ENCODE measurements around the gene LIN52.

- no peak for TF ChIP-seq POLR2A (IDR thresholded peaks at IDR 0.05)
- TF ChIP-seq CTCF (IDR thresholded peaks at IDR 0.05): no peak
Observed at GRCh38 chr14:74105381-74105780, 20.6 kb downstream of the LIN52 start.
